Stimulated activated CD4-positive, alpha-beta T cell treated with anti-CD3 and anti-CD28 coated beads, Interleukin-1b, Interleukin-23, amount 100 ng/mL, for 4 hours (primary cell): ENCODE data around the gene RFFL.
"Not testable (repeated sequence)": the region's sequence is repeated elsewhere in the genome, so short reads cannot be mapped to it uniquely, and the experiment has no call there.

Experiments used
- DNase-seq, 2 donors: peaks; one replicate each; pipeline ENCODE4 v3.0.0-alpha.2; 2020; ENCODE audit warnings: low read depth in 2 of 2

The RFFL gene, protein sequence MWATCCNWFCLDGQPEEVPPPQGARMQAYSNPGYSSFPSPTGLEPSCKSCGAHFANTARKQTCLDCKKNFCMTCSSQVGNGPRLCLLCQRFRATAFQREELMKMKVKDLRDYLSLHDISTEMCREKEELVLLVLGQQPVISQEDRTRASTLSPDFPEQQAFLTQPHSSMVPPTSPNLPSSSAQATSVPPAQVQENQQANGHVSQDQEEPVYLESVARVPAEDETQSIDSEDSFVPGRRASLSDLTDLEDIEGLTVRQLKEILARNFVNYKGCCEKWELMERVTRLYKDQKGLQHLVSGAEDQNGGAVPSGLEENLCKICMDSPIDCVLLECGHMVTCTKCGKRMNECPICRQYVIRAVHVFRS

DNA sequence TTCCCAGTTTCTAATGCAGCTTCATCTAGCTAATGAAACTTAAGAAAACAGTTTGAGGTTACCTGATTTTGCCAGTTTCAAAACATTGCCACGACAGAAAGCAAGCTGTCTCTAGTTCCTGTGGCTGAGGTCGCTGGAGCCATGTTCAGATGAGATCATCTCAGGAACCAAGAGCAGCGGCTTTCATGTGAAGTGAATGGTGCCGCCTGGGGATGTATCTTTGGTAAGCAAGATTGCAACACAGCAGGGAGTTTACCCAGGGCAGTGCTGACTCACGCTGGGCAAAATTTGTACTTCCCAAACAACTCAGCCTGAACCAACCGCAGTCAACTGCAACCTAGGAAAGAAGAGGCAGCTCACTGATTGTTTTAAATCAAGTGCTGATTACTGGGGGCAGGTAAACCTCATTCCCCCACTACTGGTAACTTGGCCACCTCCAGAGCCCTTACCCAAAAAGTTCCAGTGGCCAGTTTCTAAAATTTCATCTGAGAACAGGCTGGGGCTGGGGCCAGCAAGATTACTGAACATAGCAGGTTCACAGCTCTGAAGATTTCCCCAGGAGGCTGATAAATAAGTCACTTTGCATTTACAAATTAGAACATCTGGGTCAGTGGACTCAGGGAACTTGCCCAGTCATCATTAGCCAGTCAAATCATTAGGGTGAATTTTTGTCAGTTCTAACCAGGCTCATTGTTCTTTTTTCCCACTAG lies at the start of gene RFFL:
Gene RFFL (minus strand): TSS at position 194 of the 710 bp plus-strand sequence. CDS start 37,154 bp downstream, outside the sequence.
- DNase-seq, result peak; percentile 61 to 73

DNA sequence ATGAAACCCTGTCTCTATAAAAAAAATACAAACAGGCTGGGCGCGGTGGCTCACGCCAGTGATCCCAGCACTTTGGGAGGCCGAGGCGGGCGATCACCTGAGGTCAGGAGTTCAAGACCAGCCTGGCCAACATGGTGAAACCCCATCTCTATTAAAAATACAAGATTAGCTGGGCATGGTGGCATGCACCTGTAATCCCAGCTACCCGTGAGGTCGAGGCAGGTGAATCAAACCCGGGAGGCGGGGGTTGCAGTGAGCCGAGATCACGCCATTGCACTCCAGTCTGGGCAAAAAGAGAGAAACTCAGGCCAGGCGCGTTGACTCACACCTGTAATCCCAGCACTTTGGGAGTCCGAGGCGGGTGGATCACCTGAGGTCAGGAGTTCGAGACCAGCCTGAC lies 47.3 kb upstream of the RFFL start:
- DNase-seq, result not testable (repeated sequence)

DNA sequence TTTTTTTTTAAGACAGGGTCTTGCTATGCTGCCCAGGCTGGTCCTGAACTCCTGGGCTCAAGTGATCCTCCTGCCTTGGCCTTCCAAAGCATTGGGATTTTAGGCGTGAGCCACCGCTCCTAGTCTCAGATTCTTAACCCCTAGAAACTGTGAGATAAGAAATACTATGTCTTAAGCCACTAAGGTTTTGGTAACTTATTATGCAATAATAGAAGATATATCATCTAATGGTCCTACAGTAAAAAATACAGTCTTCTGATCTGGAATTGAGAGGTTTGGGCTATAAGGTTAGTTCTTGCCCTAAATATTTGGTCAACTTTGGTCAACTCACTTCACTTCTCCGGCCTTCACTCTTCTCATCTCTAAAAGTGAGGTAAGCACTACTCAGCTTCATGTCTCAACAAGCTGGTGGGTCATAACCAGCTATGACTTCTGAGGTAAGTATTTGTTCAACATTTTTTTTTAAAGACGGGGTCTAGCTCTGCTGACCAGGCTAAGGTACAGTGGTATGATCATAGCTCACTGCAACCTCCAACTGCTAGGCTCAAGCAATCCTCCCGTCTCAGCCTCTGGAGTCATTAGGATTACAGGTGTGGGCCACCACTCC lies 41.4 kb upstream of the RFFL start:
- no peak for DNase-seq

DNA sequence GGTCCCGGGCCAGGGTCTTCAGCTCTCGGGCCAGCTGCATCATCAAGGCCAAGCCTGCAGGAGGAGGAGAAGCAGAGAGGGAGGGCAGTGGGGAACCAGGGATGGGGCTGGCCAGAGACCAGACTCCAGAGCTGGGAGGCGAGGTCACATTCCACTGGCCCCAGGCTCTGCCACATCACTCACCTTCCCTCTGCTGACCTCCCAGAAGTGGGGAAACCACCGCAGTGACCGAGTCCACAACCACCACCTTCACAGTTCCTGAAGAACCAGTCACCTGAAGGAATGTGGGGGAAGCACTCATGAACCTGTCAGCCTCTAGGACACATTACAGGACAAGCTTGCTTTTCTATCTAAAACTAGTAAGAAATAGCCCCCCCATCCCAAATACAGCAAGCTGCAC lies 39.8 kb upstream of the RFFL start:
- DNase-seq, result no peak

DNA sequence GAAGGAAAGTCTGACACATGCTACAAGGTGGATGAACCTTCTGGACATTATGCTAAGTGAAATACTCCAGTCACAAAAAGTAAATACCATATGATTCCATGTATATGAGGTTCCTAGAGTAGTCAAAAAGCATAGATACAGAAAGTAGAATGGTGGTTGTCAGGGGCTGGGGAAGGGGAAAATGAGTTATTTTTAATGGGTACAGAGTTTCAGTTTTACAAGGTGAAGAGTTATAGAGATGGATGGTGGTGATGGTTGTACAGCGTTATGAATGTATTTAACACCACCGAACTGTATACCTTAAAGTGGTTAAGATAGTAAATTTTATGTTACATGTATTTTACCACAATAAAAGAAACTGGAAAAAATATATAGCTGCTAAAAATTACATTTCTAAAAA lies 38.2 kb upstream of the RFFL start:
- no peak for DNase-seq

DNA sequence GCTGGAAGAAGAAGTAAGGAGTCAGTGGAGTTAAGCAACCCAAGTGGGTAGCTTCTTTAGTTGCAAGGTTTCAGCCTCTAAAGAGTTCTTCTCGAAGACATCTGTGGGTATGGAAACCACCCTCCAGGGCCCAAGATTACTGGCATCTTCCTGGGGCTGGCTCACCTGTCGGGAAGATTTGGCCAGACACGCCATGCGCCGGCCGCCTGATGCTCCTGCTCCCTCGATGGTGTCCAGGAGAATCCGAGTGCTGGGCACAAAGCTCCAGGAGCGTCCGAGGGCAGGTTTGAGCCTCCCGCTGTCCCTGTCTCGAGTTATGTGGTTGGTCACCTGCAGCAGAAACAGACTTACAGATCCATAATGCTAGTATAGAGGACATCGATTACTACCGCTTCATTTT lies 37.5 kb upstream of the RFFL start:
- DNase-seq, result no peak

DNA sequence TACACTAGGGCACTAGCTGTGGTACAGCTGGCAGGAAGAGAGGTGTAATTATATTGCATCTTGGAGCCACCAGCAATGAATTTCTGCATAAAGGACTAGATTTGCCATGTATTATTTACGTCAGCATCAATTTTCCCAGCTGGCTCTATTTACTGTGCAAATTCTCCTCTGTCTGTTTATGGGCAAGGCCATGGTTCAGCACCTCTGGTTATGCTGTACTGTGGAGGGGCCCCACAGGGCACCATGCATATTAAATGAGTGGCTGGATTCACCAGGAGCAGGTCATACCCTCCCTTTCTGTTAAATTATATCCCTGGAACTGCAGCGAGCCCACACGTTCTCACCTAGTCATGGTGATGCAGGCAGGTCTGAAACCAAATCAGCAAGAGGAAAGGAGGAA lies 36.4 kb upstream of the RFFL start:
- DNase-seq, result no peak

DNA sequence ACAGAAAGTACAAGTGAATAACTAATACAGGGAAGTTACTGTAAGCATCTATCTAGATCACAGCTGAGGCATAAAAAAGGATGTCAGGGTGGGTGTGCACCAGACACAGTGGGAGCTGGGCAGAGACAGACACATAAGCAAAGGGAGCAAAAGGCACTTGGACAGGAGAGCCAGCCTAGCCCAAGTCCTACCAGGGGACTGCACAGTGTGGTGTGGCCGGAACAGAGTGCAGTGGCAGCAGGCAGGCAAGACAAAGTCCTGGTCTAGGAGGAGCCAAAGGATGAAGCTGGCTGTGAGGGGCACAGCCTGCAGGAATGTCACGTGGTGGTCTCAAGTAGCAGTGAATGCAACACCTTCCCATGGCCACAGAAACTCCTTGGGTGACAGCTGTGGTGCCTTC lies 34.3 kb upstream of the RFFL start:
- no peak for DNase-seq

DNA sequence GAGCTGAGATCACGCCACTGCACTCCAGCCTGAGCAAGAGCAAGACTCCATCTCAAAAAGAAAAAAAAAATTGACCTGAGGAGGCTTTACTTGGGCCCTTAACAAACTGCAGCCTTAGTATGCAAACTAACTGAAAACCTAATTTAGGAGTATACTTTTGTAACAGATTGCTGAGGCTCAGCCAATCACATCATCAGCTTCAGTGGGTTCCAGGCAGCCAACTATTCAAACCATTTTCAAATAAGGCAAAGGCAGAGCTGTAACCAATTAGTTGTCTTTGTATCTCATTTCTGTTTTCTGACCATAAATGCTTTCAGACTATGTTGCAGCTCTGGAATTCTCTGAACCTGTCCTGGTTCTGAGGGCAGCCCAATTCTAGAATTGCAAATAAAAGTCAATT lies 32.2 kb upstream of the RFFL start:
- DNase-seq, result no peak

DNA sequence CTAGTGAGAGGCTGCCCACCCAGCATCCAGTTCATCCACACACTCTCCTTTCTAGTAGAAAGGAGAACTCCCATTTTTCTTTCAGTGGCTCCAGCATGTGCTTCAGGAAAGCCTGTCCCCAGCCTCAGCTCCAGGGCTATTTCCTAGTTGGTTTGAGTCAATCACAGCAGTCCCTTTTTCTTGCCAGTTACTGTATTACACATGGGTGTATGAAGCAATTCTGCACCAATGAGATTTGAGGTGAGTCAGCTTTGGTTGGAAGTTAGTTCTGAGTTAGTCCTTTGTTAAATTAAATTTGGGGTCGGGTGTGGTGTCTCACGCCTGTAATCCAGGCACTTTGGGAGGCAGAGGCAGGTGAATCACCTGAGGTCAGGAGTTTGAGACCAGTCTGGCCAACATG lies 31.4 kb upstream of the RFFL start:
- no peak for DNase-seq

DNA sequence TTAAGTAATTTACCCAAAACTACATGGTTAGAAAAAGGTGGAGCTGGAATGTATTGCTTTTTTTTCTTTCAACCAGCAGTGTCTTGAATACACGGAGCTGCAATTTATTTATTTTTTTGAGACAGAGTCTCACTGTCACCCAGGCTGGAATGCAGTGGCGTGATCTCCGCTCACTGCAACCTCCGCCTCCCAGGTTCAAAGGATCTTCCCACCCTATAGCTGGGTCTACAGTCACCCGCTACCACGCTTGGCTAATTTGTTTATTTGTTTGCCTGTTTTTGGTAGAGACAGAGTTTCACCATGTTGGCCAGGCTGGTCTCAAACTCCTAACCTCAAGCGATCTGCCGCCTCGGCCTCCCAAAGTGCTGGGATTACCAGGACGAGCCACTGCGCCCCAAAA lies 27.2 kb upstream of the RFFL start:
- DNase-seq, result not testable (repeated sequence)

DNA sequence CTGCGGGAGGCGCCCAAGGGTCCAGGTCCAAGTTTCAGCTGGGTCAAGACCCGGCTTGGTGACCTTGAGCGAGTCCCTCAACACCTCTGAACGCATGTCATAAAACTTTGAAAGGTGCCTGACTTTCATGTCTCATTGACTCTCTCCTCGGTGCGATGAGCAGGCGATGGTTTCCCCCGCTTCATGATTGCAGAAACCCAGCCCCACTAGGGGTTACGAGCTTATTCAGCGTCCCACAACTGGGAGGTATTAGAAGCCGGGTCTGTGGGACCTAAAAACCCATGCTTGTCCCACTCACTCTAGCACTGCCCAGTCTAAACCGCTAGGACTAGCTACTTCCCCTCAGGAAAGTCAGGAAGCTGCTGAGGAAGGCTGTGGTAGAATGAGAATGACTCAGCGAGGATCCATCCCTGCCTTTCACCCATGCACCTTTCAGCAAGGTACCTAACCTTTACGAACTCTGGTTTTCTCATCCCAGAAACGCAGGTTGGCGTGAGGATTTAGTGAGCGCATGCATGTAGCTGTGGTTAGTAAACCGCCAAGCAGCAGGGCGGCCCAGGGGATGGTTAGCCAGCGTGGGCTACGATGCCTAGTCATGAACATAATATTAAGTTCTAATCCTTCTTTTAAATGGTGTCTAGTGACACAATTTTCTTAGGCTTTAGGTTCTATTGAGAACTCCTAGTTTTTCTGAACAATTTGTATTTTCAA lies 26.2 kb upstream of the RFFL start:
- peak; percentile 32 to 50 for DNase-seq

DNA sequence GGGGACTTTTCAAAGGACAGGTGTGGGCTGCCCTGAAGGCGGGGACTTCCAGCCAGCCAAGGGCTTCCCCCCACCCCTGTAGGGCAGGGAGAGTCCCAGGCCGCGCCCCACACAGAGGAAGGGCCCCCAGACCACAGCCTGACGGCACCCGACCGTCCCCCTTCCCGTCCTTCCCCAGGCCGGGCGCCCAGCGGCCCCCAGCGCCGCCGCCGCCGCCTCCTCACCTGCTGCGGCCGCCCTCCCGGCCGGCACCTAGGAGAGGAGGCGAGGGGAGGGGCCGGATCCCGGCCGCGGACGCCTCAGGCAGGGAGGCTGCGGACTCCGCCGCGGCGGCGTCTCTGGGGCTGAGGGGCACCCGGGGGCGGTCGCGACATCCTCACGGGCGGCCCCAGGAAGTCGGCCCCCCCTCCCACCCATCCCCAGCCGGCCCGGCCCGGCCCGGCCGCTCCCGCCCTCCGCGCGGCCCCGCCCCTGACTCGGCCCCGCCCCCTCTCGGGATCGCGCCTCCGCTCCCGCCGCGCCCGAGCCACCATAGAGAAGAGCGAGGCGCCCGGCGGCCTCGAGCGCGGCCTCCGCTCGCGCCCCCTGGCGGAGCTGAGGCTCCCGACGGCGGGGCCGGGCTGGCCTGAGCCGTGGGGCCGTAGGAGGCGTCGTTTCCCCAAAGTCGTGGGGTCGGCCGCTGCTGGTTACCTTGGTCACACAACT lies 25.5 kb upstream of the RFFL start:
- peak; percentile 88 to 93 for DNase-seq

DNA sequence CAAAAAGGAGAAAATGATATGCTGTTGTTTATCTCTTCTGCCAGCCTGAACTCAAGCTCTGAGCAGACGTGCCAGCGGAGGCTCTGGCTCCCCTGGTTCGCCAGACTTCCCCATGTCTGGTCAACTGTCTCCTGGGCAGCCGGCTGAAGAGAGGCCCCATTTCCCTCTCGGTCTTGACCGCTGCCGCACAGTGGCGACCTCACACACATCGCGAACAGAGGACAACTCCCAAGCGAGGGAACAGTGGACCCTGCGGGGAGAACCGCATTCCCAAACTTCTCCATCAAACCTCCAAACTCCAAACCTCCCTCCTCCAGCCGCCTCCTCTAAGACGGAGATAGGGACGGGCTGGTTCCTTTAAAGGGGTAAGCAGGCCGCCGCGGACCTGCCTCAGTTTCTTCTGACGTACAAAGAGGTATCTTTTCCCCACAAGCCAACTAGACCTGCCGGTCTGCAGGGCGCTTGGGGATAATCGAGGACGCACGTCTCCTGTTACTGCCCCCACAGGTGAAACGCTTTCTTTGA lies 24.9 kb upstream of the RFFL start:
- DNase-seq, result peak in 1 of 2 donors; percentile 9

DNA sequence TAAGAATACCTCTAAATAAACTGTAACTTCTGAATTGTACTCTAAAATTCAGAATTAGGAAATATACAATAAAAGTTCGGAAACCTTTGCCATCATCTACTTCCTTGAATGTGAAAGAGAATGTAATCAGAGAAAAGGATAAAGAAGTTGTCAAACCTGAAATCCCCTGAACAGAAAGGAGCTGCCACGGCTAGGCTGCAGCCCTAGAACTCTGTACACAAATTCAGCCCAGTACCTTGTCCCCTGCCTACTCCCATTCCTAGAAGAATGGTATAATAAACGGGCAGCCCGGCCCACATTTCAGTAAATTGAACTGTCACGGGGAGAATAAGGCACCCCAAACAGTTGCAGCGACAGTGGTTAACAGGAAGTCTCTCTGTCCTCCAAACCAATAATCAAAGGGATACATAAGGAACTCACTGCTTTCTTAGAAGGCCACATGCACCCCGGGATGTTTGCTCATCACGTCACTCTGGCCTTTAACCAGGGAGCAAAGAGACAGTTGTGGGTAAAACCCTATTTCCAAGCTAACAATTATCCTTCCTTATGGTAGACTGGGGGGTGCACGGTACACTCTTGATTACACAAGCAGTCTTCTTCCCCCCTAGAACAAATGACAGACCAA lies 24.3 kb upstream of the RFFL start:
- no peak for DNase-seq

DNA sequence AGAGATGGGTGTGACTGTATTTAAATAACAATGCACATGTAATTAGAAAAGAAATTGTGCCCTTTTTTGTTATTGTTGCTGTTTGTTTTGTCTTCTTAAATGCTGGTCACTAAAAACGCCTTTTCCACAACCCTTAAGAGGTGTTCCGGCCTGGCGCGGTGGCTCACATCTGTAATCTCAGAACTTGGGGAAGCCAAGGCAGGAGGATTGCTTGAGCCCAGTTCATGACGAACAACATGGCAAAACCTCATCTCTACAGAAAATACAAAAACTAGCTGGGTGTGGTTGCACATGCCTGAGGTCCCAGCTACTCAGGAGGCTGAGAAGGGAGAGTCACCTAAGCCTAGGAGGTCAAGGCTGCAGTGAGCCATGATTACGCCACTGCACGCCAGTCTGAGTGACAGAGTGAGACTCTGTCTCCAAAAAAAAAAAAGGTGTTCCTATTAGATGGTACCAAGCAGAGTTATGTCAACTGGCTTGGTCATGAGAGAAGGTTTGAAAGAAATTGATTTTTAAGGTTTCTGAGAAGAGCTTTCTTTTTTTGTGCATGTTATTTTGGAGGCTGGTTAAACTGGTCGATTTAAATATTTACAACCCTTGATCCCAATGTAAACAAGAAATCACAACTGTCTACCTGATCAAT lies 23.5 kb upstream of the RFFL start:
- no peak for DNase-seq

DNA sequence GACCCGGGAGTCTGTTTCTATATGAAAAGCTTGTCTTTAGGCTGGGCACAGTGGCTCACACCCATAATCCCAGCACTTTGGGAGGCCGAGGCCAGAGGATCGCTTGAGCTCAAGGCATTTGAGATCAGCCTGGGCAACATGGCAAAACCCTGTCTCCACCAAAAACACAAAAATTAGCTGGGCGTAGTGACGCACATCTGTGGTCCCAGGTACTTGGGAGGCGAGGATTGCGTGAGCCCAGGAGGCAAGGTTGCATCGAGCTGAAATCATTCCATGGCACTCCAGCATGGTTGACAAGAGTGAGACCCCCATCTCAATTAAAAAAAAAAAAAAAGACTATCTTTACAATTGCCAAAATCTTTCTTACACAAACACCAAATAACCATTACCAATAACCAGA lies 22.7 kb upstream of the RFFL start:
- no peak for DNase-seq

DNA sequence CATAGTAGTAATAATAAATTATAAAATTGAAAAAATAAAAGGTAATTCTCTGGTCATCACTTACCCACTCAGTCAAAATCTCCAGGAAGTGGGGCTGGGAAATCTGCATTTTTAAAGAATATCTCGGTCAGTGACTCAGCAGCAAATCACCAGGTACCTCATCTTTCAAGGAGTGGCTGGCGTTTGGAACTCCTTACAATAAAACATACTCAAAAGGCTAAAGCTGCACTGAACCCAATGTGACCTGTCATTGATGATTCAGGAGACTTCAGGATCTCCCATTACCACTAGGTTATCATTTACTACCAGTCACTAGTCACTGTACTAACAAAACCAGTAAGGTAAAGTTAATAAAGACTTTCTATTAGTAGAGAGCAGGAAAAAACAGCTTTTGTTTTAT lies 21.5 kb upstream of the RFFL start:
- no peak for DNase-seq

DNA sequence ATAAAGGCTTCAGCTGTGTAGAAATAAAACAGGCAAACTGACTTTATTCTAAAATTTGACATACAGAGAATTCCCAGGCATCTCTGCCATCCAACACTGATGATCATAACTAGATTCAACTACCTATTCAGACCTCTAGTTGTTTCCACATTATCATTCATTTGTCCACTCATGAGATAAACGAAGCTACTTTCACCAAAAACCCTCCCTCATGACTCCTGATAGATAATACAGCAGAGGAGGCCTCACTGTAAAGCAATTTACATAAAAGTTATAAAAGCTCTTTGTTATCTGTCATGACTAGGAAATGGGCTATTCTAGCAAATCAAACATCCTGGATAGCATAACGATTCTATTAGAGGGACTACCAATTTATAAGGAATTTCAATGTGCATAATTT lies 19.6 kb upstream of the RFFL start:
- DNase-seq, result no peak

DNA sequence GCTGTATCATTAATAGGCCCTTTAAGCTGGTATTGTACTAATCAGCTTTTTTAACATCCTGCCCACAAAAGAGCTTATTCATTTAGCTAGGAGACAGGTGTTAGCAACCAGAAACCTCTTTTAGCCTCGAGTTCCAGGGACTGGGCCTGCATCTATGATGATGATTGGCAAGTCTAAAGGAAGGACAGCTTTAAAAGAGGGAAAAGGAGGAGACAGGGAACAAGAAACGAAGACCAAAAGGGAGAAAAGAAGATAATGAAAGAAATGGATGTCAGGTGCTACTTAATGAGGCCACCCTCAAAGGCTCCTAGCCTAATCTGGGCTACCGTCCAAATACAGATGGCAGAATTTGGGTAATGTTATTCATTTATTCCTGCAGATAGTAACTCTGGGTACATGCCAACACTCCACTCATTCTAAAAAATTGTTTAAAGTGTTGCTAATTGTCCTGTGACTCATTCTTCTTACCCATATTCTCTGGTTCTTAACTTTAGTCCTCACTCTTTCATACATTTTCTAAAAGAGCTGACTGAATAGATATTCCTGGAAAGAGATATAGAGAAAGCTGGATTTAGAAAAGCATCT lies 18.7 kb upstream of the RFFL start:
- no peak for DNase-seq
